HEK293 (cell line): ENCODE results near the gene ENTREP3.
A peak's percentile ranks its signal among the peaks of the same experiment; 100 is the strongest.

Source experiments
- EGR2 ChIP-seq: fragments of 450-650 bp; formaldehyde crosslinking; IDR thresholded peaks from 2 replicates; pipeline ENCODE4 v1.5.1; 2016; ENCODE audit warnings: low read depth, missing biosample characterization, missing genetic modification characterization
- GLI2 ChIP-seq: fragments of 450-650 bp; formaldehyde crosslinking; IDR thresholded peaks from 2 replicates; pipeline ENCODE4; 2017; ENCODE audit warnings: missing biosample characterization, missing genetic modification characterization, low read depth, borderline replicate concordance
- GLI4 ChIP-seq: fragments of 450-650 bp; formaldehyde crosslinking; IDR thresholded peaks from 2 replicates; pipeline ENCODE4 v1.5.1; 2016; ENCODE audit warnings: missing biosample characterization, missing genetic modification characterization
- KLF10 ChIP-seq: fragments of 450-650 bp; IDR thresholded peaks from 2 replicates; pipeline ENCODE4 v1.5.1; 2018; ENCODE audit warnings: missing biosample characterization, mild to moderate bottlenecking, missing genetic modification characterization
- OSR2 ChIP-seq: fragments of 450-650 bp; formaldehyde crosslinking; IDR thresholded peaks from 2 replicates; pipeline ENCODE4 v1.5.1; 2016; ENCODE audit warnings: missing biosample characterization, missing genetic modification characterization
- PRDM6 ChIP-seq: fragments of 450-650 bp; formaldehyde crosslinking; IDR thresholded peaks from 2 replicates; pipeline ENCODE4 v1.5.1; 2017; ENCODE audit warnings: missing biosample characterization, missing genetic modification characterization
- REPIN1 ChIP-seq: fragments of 450-650 bp; formaldehyde crosslinking; IDR thresholded peaks from 2 replicates; pipeline ENCODE4 v1.5.1; 2017; ENCODE audit warnings: missing biosample characterization, missing genetic modification characterization, low read depth
- REST ChIP-seq: fragments of 450-650 bp; formaldehyde crosslinking; IDR thresholded peaks from 2 replicates; pipeline ENCODE4 v1.5.1; 2016; ENCODE audit warnings: missing biosample characterization, missing genetic modification characterization
- SP7 ChIP-seq: fragments of 450-650 bp; formaldehyde crosslinking; IDR thresholded peaks from 2 replicates; pipeline ENCODE4 v1.5.1; 2016; ENCODE audit warnings: missing biosample characterization, missing genetic modification characterization
- ZBTB20 ChIP-seq: fragments of 450-650 bp; formaldehyde crosslinking; IDR thresholded peaks from 2 replicates; pipeline ENCODE4 v1.5.1; 2016; ENCODE audit warnings: missing biosample characterization, missing genetic modification characterization
- ZFHX2 ChIP-seq: fragments of 450-650 bp; formaldehyde crosslinking; conservative IDR thresholded peaks from 2 replicates; pipeline ENCODE4 v1.5.1; 2016; ENCODE audit warnings: missing biosample characterization, missing genetic modification characterization
- ZNF146 ChIP-seq: fragments of 450-650 bp; formaldehyde crosslinking; IDR thresholded peaks from 2 replicates; pipeline ENCODE4 v1.5.1; 2016; ENCODE audit warnings: missing biosample characterization, missing genetic modification characterization
- ZNF354C ChIP-seq: fragments of 450-650 bp; formaldehyde crosslinking; IDR thresholded peaks from 2 replicates; pipeline ENCODE4 v1.5.1; 2016; ENCODE audit warnings: missing biosample characterization, missing genetic modification characterization, low read depth, borderline replicate concordance
- ZNF391 ChIP-seq: fragments of 450-650 bp; formaldehyde crosslinking; IDR thresholded peaks from 2 replicates; pipeline ENCODE4 v1.5.1; 2016; ENCODE audit warnings: low read depth, missing biosample characterization, missing genetic modification characterization, borderline replicate concordance
- ZNF394 ChIP-seq: fragments of 450-650 bp; formaldehyde crosslinking; IDR thresholded peaks from 2 replicates; pipeline ENCODE4 v1.5.1; 2016; ENCODE audit warnings: missing biosample characterization, missing genetic modification characterization, mild to moderate bottlenecking, moderate library complexity, borderline replicate concordance
- ZNF423 ChIP-seq: fragments of 450-650 bp; formaldehyde crosslinking; IDR thresholded peaks from 2 replicates; pipeline ENCODE4 v1.5.1; 2016; ENCODE audit warnings: missing biosample characterization, missing genetic modification characterization
- ZNF596 ChIP-seq: fragments of 450-650 bp; IDR thresholded peaks from 2 replicates; pipeline ENCODE4 v1.5.0; 2018; ENCODE audit warnings: missing biosample characterization, mild to moderate bottlenecking, missing genetic modification characterization, moderate library complexity
- ZNF624 ChIP-seq: fragments of 450-650 bp; formaldehyde crosslinking; IDR thresholded peaks from 2 replicates; pipeline ENCODE4 v1.5.1; 2017; ENCODE audit warnings: missing biosample characterization, missing genetic modification characterization
- ZNF626 ChIP-seq: fragments of 450-650 bp; sonication (Bioruptor Pico); formaldehyde crosslinking; IDR thresholded peaks from 2 replicates; pipeline ENCODE4 v1.5.1; 2018; ENCODE audit warnings: missing biosample characterization, missing genetic modification characterization, inconsistent platforms
- ZNF677 ChIP-seq: fragments of 450-650 bp; IDR thresholded peaks from 2 replicates; pipeline ENCODE4 v1.5.0; 2018; ENCODE audit warnings: missing biosample characterization, mild to moderate bottlenecking, missing genetic modification characterization, moderate library complexity
- ZNF701 ChIP-seq: fragments of 450-650 bp; formaldehyde crosslinking; IDR thresholded peaks from 2 replicates; pipeline ENCODE4 v1.5.1; 2016; ENCODE audit warnings: missing biosample characterization, missing genetic modification characterization
- ZNF76 ChIP-seq: fragments of 450-650 bp; formaldehyde crosslinking; IDR thresholded peaks from 2 replicates; pipeline ENCODE4; 2016; ENCODE audit warnings: low read depth, missing biosample characterization, missing genetic modification characterization, borderline replicate concordance
- ZNF785 ChIP-seq: fragments of 450-650 bp; formaldehyde crosslinking; IDR thresholded peaks from 2 replicates; pipeline ENCODE4 v1.5.1; 2016; ENCODE audit warnings: missing biosample characterization, missing genetic modification characterization
- ZSCAN23 ChIP-seq: fragments of 450-650 bp; formaldehyde crosslinking; IDR thresholded peaks from 2 replicates; pipeline ENCODE4 v1.5.1; 2016; ENCODE audit warnings: missing biosample characterization, missing genetic modification characterization
- TF ChIP-seq, protein P1 (sequence below): fragments of 450-650 bp; formaldehyde crosslinking; IDR thresholded peaks from 2 replicates; pipeline ENCODE4 v1.5.0; 2017; ENCODE audit warnings: missing biosample characterization, missing genetic modification characterization, borderline replicate concordance
- TF ChIP-seq, protein P2 (sequence below): fragments of 450-650 bp; formaldehyde crosslinking; IDR thresholded peaks from 2 replicates; pipeline ENCODE4 v1.5.1; 2016; ENCODE audit warnings: missing biosample characterization, missing genetic modification characterization
- TF ChIP-seq, protein P3 (sequence below): fragments of 450-650 bp; formaldehyde crosslinking; IDR thresholded peaks from 2 replicates; pipeline ENCODE4 v1.5.1; 2016; ENCODE audit warnings: missing biosample characterization, missing genetic modification characterization, borderline replicate concordance

ENTREP3 gene

DNA sequence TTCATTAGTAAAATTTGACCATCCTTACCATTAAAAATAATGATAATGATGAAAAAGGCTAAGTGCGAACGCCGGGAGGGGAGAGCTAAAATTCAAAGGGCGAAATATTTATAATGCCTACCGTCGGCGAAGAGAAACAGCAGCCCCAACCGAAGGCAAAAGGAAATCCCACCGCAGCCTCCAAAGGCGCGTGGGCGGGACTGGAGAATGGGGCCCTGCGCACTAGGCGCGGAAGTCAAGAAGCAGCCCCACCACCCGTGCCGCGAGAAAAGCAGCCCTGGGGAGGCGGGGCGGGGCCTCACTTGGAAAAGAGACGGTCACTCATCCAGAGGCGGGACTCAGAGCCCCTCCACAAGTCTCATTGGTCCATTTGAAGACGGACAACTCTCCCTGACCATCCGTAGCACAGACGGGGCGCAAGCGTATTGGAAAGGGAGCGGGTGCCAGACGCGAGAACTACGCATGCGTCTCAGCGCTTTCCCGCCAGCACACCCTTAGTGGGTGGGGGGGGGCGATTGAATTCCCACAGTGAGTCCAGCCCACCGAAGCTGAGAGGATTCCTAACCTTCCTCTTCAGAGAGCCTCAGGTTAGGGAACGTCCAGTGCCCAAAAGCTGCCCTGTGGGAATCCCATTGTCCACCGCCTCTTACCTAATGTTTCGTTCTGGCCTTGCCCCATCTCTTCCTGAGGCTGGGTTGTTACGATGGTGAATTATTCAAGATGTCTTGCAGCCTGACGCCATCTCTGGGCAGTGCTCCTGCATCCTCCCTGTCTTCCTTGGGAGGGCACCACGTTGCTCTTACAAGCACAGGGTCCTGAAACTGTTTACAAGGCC, 27.8 kb downstream of the ENTREP3 start (continued):
- TF ChIP-seq, protein P1, sequence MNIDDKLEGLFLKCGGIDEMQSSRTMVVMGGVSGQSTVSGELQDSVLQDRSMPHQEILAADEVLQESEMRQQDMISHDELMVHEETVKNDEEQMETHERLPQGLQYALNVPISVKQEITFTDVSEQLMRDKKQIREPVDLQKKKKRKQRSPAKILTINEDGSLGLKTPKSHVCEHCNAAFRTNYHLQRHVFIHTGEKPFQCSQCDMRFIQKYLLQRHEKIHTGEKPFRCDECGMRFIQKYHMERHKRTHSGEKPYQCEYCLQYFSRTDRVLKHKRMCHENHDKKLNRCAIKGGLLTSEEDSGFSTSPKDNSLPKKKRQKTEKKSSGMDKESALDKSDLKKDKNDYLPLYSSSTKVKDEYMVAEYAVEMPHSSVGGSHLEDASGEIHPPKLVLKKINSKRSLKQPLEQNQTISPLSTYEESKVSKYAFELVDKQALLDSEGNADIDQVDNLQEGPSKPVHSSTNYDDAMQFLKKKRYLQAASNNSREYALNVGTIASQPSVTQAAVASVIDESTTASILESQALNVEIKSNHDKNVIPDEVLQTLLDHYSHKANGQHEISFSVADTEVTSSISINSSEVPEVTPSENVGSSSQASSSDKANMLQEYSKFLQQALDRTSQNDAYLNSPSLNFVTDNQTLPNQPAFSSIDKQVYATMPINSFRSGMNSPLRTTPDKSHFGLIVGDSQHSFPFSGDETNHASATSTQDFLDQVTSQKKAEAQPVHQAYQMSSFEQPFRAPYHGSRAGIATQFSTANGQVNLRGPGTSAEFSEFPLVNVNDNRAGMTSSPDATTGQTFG = no peak
- TF ChIP-seq ZNF423 (tag by site-specific recombination) (no peak), ZNF76 (tag by site-specific recombination) (no peak), GLI4 (tag by site-specific recombination) (no peak), ZNF701 (tag by site-specific recombination) (no peak), REPIN1 (no peak), EGR2 (tag by site-specific recombination) (peak; percentile 72), ZNF394 (0 out of 2 replicates have a peak, but pooled peaks have one; percentile 9), ZNF391 (no peak), PRDM6 (no peak), KLF10 (tag by site-specific recombination) (0 out of 2 replicates have a peak, but pooled peaks have one; percentile 42), REST (tag by site-specific recombination) (no peak), ZNF354C (tag by site-specific recombination) (no peak), SP7 (tag by site-specific recombination) (no peak), ZNF626 (tag by site-specific recombination) (no peak), ZSCAN23 (no peak; the same call in 1 of the 2 replicates), ZNF596 (no peak), ZNF785 (no peak), ZNF624 (tag by site-specific recombination) (no peak), ZBTB20 (tag by site-specific recombination) (peak; percentile 85), GLI2 (tag by site-specific recombination) (no peak), ZNF146 (tag by site-specific recombination) (no peak), OSR2 (tag by site-specific recombination) (0 out of 2 replicates have a peak, but pooled peaks have one; percentile 38), ZNF677 (tag by site-specific recombination) (no peak), ZFHX2 (tag by site-specific recombination) (peak; percentile 87)
- TF ChIP-seq, protein P2, sequence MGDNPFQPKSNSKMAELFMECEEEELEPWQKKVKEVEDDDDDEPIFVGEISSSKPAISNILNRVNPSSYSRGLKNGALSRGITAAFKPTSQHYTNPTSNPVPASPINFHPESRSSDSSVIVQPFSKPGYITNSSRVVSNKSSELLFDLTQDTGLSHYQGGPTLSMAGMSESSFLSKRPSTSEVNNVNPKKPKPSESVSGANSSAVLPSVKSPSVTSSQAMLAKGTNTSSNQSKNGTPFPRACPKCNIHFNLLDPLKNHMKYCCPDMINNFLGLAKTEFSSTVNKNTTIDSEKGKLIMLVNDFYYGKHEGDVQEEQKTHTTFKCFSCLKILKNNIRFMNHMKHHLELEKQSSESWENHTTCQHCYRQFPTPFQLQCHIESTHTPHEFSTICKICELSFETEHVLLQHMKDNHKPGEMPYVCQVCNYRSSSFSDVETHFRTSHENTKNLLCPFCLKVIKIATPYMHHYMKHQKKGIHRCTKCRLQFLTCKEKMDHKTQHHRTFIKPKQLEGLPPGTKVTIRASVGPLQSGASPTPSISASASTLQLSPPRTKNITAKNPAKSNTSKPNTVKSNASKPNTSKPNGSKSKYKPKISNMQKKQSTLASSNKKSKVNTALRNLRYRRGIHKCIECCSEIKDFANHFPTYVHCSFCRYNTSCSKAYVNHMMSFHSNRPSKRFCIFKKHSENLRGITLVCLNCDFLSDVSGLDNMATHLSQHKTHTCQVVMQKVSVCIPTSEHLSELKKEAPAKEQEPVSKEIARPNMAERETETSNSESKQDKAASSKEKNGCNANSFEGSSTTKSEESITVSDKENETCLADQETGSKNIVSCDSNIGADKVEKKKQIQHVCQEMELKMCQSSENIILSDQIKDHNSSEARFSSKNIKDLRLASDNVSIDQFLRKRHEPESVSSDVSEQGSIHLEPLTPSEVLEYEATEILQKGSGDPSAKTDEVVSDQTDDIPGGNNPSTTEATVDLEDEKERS = no peak
- TF ChIP-seq, protein P3, sequence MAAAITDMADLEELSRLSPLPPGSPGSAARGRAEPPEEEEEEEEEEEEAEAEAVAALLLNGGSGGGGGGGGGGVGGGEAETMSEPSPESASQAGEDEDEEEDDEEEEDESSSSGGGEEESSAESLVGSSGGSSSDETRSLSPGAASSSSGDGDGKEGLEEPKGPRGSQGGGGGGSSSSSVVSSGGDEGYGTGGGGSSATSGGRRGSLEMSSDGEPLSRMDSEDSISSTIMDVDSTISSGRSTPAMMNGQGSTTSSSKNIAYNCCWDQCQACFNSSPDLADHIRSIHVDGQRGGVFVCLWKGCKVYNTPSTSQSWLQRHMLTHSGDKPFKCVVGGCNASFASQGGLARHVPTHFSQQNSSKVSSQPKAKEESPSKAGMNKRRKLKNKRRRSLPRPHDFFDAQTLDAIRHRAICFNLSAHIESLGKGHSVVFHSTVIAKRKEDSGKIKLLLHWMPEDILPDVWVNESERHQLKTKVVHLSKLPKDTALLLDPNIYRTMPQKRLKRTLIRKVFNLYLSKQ = no peak
